DND-41 (cell line): ENCODE measurements around the gene CYP17A1.
"Not testable (repeated sequence)": the region's sequence is repeated elsewhere in the genome, so short reads cannot be mapped to it uniquely, and the experiment has no call there.

Experiments used
- ATAC-seq: fragments of 200-7000 bp; cut with Tn5 transposase; 3 replicates; pipeline ENCODE4 v1.9.1; 2021; ENCODE audit warnings: low read depth; ENCODE audit not compliant: insufficient read depth
- DNase-seq: peaks from one replicate; pipeline ENCODE4 v3.0.0-alpha.2; 2020
- H2AFZ ChIP-seq: 2 replicates; pipeline ENCODE4 v1.6.0; 2012; ENCODE audit warnings: low read depth, low read length
- H3K27ac ChIP-seq: 2 replicates; pipeline ENCODE4 v1.5.1; 2012; ENCODE audit warnings: low read length, inconsistent platforms
- H3K27me3 ChIP-seq: fragments of 200-600 bp; sonication (generic); 2 replicates; pipeline ENCODE4 v1.6.0; 2012; ENCODE audit warnings: low read length, mild to moderate bottlenecking, inconsistent platforms; ENCODE audit not compliant: insufficient read depth, poor library complexity
- H3K36me3 ChIP-seq: 2 replicates; pipeline ENCODE4 v1.5.1; 2012; ENCODE audit warnings: low read length, inconsistent platforms; ENCODE audit not compliant: insufficient read depth
- H3K4me1 ChIP-seq: 2 replicates; pipeline ENCODE4 v1.5.1; 2012; ENCODE audit warnings: mild to moderate bottlenecking, low read length; ENCODE audit not compliant: insufficient read depth
- H3K4me2 ChIP-seq: 2 replicates; pipeline ENCODE4 v1.6.0; 2012; ENCODE audit warnings: mild to moderate bottlenecking, moderate library complexity, low read length, inconsistent platforms; ENCODE audit not compliant: insufficient read depth
- H3K4me3 ChIP-seq, 2 experiments: fragments of 200-600 bp in 1 of 2; shearing (Covaris generic) in 1 of 2; 2 replicates each; pipeline ENCODE4 v1.5.1; 2012 to 2016; ENCODE audit warnings: inconsistent platforms in 2 of 2, low read length in 2 of 2, mild to moderate bottlenecking in 2 of 2, low read depth in 1 of 2, moderate library complexity in 1 of 2
- H3K79me2 ChIP-seq: 2 replicates; pipeline ENCODE4 v1.6.0; 2012; ENCODE audit warnings: low read length, inconsistent platforms; ENCODE audit not compliant: insufficient read depth
- H3K9ac ChIP-seq: 2 replicates; pipeline ENCODE4 v1.6.0; 2012; ENCODE audit warnings: low read depth, mild to moderate bottlenecking, inconsistent platforms, low read length, moderate library complexity
- H3K9me3 ChIP-seq: 2 replicates; pipeline ENCODE4 v1.5.1; 2012; ENCODE audit warnings: low read length, moderate library complexity, mild to moderate bottlenecking, inconsistent platforms; ENCODE audit not compliant: insufficient read depth, severe bottlenecking
- H4K20me1 ChIP-seq: 2 replicates; pipeline ENCODE4 v1.6.0; 2012; ENCODE audit warnings: low read length; ENCODE audit not compliant: insufficient read depth
- EZH2 ChIP-seq: IDR thresholded peaks from 3 replicates; pipeline ENCODE4 v1.6.1; 2012; ENCODE audit warnings: borderline replicate concordance, low read depth, mild to moderate bottlenecking, moderate library complexity, low read length, inconsistent platforms; ENCODE audit not compliant: severe bottlenecking
- TF ChIP-seq, protein P1 (sequence below): IDR thresholded peaks from 2 replicates; pipeline ENCODE4 v1.5.1; 2012; ENCODE audit warnings: borderline replicate concordance, low read length, moderate library complexity, mild to moderate bottlenecking; ENCODE audit not compliant: poor library complexity, severe bottlenecking; ENCODE audit errors: extremely low read depth

CYP17A1 gene

DNA sequence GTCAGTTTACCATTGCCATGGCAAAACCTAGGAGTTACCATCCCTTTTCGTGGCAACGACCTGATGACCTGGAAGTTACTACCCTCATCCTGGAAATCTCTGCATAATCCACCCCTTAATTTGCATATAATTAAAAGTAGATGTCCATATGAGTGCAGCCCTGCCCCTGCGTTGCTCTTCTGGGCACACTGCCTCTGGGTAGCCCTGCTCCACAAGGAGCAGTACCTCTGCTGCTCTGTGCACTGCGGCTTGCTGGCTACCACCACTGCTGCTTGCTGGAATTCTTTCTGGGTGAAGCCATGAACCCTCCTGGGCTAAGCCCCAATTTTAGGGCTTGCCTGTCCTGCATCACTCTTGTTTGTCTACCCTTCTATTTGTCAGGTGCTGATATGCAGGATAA, 12.5 kb downstream of the CYP17A1 start:
- no peaks in the 10 kb centered on the region for H3K4me1 ChIP-seq
- no peak overlapping the region for H2AFZ ChIP-seq
- no peak overlapping the region for H3K4me2 ChIP-seq
- no peak overlapping the region for H3K9ac ChIP-seq
- peaks cover 2% of the 10 kb centered on the region for H3K9me3 ChIP-seq
- no peaks in the 10 kb centered on the region for H3K36me3 ChIP-seq
- ATAC-seq (no peak), DNase-seq (no peak)
- no peaks in the 10 kb centered on the region for H3K27me3 ChIP-seq
- no peaks in the 10 kb centered on the region for H4K20me1 ChIP-seq
- no peaks in the 10 kb centered on the region for H3K79me2 ChIP-seq
- no peak overlapping the region for H3K4me3 ChIP-seq
- TF ChIP-seq EZH2 = no peak
- TF ChIP-seq, protein P1, sequence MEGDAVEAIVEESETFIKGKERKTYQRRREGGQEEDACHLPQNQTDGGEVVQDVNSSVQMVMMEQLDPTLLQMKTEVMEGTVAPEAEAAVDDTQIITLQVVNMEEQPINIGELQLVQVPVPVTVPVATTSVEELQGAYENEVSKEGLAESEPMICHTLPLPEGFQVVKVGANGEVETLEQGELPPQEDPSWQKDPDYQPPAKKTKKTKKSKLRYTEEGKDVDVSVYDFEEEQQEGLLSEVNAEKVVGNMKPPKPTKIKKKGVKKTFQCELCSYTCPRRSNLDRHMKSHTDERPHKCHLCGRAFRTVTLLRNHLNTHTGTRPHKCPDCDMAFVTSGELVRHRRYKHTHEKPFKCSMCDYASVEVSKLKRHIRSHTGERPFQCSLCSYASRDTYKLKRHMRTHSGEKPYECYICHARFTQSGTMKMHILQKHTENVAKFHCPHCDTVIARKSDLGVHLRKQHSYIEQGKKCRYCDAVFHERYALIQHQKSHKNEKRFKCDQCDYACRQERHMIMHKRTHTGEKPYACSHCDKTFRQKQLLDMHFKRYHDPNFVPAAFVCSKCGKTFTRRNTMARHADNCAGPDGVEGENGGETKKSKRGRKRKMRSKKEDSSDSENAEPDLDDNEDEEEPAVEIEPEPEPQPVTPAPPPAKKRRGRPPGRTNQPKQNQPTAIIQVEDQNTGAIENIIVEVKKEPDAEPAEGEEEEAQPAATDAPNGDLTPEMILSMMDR = no peak
- H3K27ac ChIP-seq = no peak overlapping the region

DNA sequence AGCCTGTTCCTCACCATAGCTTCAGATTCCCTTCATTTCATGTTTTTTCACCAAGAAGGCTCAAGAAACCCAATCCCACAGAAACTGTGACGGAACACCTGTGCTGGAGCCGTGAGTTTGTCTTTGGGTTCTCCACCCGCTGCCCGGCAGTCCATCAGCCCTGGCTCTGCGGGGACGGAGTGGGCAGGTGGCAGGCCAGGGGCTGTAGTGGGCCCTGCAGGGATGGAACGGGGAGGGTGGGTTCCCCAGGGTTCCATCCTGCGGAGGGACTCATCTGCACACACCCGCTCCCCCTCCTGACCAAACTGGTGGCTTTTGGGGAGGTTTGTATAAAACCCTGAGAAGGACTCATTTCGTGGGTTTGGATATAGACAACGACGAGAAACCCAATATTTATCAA, 15.0 kb downstream of the CYP17A1 start:
- no peak for ATAC-seq
- Histone ChIP-seq H3K79me2 (no peaks in the 10 kb centered on the region), H3K27ac (no peak overlapping the region), H3K27me3 (no peaks in the 10 kb centered on the region), H3K4me3 (no peak overlapping the region), H3K36me3 (no peaks in the 10 kb centered on the region), H4K20me1 (no peaks in the 10 kb centered on the region), H3K9me3 (peaks cover 2% of the 10 kb centered on the region), H3K4me2 (no peak overlapping the region), H3K9ac (no peak overlapping the region), H2AFZ (no peak overlapping the region), H3K4me1 (no peaks in the 10 kb centered on the region)
- no peak for DNase-seq
- TF ChIP-seq EZH2 = no peak
- TF ChIP-seq, protein P1 = no peak

DNA sequence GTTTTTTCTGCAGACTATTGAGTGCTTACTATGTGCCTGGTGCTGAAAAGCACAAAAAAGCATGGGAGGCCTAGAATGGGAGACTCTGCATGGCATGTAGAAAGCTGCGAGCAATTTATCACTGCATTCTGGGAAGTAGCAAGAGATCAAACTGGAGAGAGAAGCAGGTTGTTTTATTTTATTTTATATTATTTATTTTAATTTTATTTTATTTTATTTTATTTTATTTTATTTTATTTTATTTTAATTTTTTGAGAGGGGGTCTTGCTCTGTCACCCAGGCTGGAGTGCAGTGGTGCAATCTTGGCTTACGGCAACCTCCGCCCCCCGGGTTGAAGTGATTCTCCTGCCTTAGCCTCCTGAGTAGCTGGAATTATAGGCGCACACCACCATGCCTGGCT, 17.2 kb downstream of the CYP17A1 start:
- ATAC-seq, H3K27ac ChIP-seq, H3K9ac ChIP-seq, H3K4me2 ChIP-seq, DNase-seq, H3K4me1 ChIP-seq, H3K27me3 ChIP-seq, H3K36me3 ChIP-seq, H2AFZ ChIP-seq, H4K20me1 ChIP-seq, H3K4me3 ChIP-seq, H3K9me3 ChIP-seq, H3K79me2 ChIP-seq: not testable (repeated sequence)

DNA sequence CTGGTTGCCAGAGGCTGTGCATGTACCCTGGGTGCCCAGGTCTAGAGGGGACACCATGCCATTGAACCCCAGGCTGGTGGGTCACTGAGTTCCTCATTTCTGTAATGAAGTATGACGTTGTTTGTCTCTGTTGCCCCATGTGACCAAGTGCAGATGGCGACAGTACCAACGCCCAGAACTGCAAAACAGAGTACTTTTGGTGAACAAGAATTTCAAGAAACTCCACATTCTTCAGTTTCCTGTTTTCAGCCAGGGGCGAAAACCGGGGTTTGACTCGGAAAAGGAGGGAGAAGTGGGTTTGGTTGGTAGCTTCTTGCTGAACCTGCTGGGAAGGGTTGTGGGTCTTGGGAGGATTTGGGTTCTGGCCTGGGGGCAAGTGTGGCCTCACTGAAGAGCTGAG, 18.2 kb downstream of the CYP17A1 start:
- Histone ChIP-seq H2AFZ (no peak overlapping the region), H3K4me3 (no peak overlapping the region), H3K36me3 (peaks cover 9% of the 10 kb centered on the region), H3K27ac (no peak overlapping the region), H3K9ac (no peak overlapping the region), H4K20me1 (no peaks in the 10 kb centered on the region), H3K4me2 (no peak overlapping the region), H3K9me3 (no peaks in the 10 kb centered on the region), H3K27me3 (no peaks in the 10 kb centered on the region), H3K4me1 (no peaks in the 10 kb centered on the region), H3K79me2 (no peaks in the 10 kb centered on the region)
- TF ChIP-seq, protein P1 = no peak
- no peak for TF ChIP-seq EZH2
- DNase-seq (no peak), ATAC-seq (no peak)
